Adipocyte (in vitro differentiated cells): ENCODE data around the gene VSIG10.
"Not testable (repeated sequence)": the region's sequence is repeated elsewhere in the genome, so short reads cannot be mapped to it uniquely, and the experiment has no call there.

Experiments
- DNase-seq: peaks from one replicate; pipeline ENCODE4 v3.0.0-alpha.2; 2015; ENCODE audit warnings: low read depth
- H3K27me3 ChIP-seq: replicated peaks from 2 replicates; pipeline ENCODE4 v1.7.0; 2013; ENCODE audit warnings: mild to moderate bottlenecking, low read length, moderate library complexity; ENCODE audit not compliant: control insufficient read depth, insufficient read depth
- H3K36me3 ChIP-seq: 2 replicates; pipeline ENCODE4 v1.7.0; 2013; ENCODE audit warnings: low read length, mild to moderate bottlenecking, moderate library complexity; ENCODE audit not compliant: control insufficient read depth, insufficient read depth, severe bottlenecking
- H3K4me1 ChIP-seq: 2 replicates; pipeline ENCODE4 v1.7.0; 2013; ENCODE audit warnings: mild to moderate bottlenecking, low read length, moderate library complexity; ENCODE audit not compliant: control insufficient read depth, insufficient read depth
- H3K4me3 ChIP-seq: 2 replicates; pipeline ENCODE4 v1.7.0; 2013; ENCODE audit warnings: mild to moderate bottlenecking, low read length, moderate library complexity
- H3K9ac ChIP-seq: 2 replicates; pipeline ENCODE4 v1.7.0; 2013; ENCODE audit warnings: mild to moderate bottlenecking, low read length, moderate library complexity
- H3K9me3 ChIP-seq: 2 replicates; pipeline ENCODE4 v1.7.0; 2013; ENCODE audit warnings: mild to moderate bottlenecking, low read length, moderate library complexity; ENCODE audit not compliant: control insufficient read depth

VSIG10 gene

GRCh38 chr12:118103201-118103600 lies 610 bp downstream of the VSIG10 start:
- Histone ChIP-seq H3K4me1 (peaks cover 4% of the 10 kb centered on the region), H3K27me3 (no peaks in the 10 kb centered on the region), H3K9ac (peak overlapping the region; percentile 84), H3K4me3 (peak overlapping the region; percentile 86), H3K36me3 (no peaks in the 10 kb centered on the region), H3K9me3 (no peaks in the 10 kb centered on the region)
- DNase-seq: peak; percentile 38

- Histone ChIP-seq H3K4me1 (peaks cover 4% of the 10 kb centered on the region), H3K9me3 (no peaks in the 10 kb centered on the region), H3K9ac (no peak overlapping the region), H3K27me3 (no peaks in the 10 kb centered on the region), H3K36me3 (no peaks in the 10 kb centered on the region), H3K4me3 (peak overlapping the region; percentile 86)
- no peak for DNase-seq
These were observed 1.2 kb downstream of the VSIG10 start for GRCh38 chr12:118102609-118103008.

GRCh38 chr12:118102070-118102469 lies 1.7 kb downstream of the VSIG10 start:
- peaks cover 4% of the 10 kb centered on the region for H3K4me1 ChIP-seq
- DNase-seq: no peak
- no peak overlapping the region for H3K4me3 ChIP-seq
- no peaks in the 10 kb centered on the region for H3K36me3 ChIP-seq
- H3K9ac ChIP-seq: no peak overlapping the region
- H3K9me3 ChIP-seq: no peaks in the 10 kb centered on the region
- H3K27me3 ChIP-seq: no peaks in the 10 kb centered on the region

GRCh38 chr12:118101051-118101450 lies 2.8 kb downstream of the VSIG10 start:
- Histone ChIP-seq H3K9me3 (no peaks in the 10 kb centered on the region), H3K4me3 (no peak overlapping the region), H3K36me3 (no peaks in the 10 kb centered on the region), H3K27me3 (no peaks in the 10 kb centered on the region), H3K4me1 (peaks cover 4% of the 10 kb centered on the region), H3K9ac (no peak overlapping the region)
- no peak for DNase-seq

- H3K27me3 ChIP-seq: no peaks in the 10 kb centered on the region
- DNase-seq: no peak
- H3K4me3 ChIP-seq: no peak overlapping the region
- H3K9me3 ChIP-seq: no peaks in the 10 kb centered on the region
- no peak overlapping the region for H3K9ac ChIP-seq
- peaks cover 4% of the 10 kb centered on the region for H3K4me1 ChIP-seq
- H3K36me3 ChIP-seq: no peaks in the 10 kb centered on the region
These were observed 4.7 kb downstream of the VSIG10 start for GRCh38 chr12:118098911-118099671.

GRCh38 chr12:118098401-118098800 lies 5.4 kb downstream of the VSIG10 start:
- Histone ChIP-seq H3K27me3 (no peaks in the 10 kb centered on the region), H3K4me3 (no peak overlapping the region), H3K9ac (no peak overlapping the region), H3K36me3 (no peaks in the 10 kb centered on the region), H3K9me3 (no peaks in the 10 kb centered on the region), H3K4me1 (peaks cover 4% of the 10 kb centered on the region)
- DNase-seq: no peak

- H3K4me1 ChIP-seq: no peaks in the 10 kb centered on the region
- H3K9me3 ChIP-seq: no peaks in the 10 kb centered on the region
- no peak overlapping the region for H3K4me3 ChIP-seq
- H3K27me3 ChIP-seq: no peaks in the 10 kb centered on the region
- no peaks in the 10 kb centered on the region for H3K36me3 ChIP-seq
- no peak for DNase-seq
- H3K9ac ChIP-seq: no peak overlapping the region
These were observed 9.8 kb downstream of the VSIG10 start for GRCh38 chr12:118094039-118094438.

- Histone ChIP-seq H3K4me3 (no peak overlapping the region), H3K4me1 (no peaks in the 10 kb centered on the region), H3K36me3 (no peaks in the 10 kb centered on the region), H3K9ac (no peak overlapping the region), H3K27me3 (no peaks in the 10 kb centered on the region), H3K9me3 (no peaks in the 10 kb centered on the region)
- DNase-seq: no peak
These were observed 14.0 kb downstream of the VSIG10 start for GRCh38 chr12:118089782-118090181.

- Histone ChIP-seq H3K4me1 (no peaks in the 10 kb centered on the region), H3K27me3 (no peaks in the 10 kb centered on the region), H3K9ac (no peak overlapping the region), H3K9me3 (peaks cover 6% of the 10 kb centered on the region), H3K36me3 (peaks cover 7% of the 10 kb centered on the region), H3K4me3 (no peak overlapping the region)
- DNase-seq: no peak
These were observed 21.6 kb downstream of the VSIG10 start for GRCh38 chr12:118082161-118082560.

- not testable (repeated sequence) for H3K4me1 ChIP-seq, H3K4me3 ChIP-seq, H3K9ac ChIP-seq, H3K36me3 ChIP-seq, DNase-seq, H3K9me3 ChIP-seq, H3K27me3 ChIP-seq
These were observed 22.3 kb downstream of the VSIG10 start for GRCh38 chr12:118081521-118081920.

- Histone ChIP-seq H3K9ac (no peak overlapping the region), H3K4me1 (peaks cover 9% of the 10 kb centered on the region), H3K9me3 (peaks cover 6% of the 10 kb centered on the region), H3K4me3 (no peak overlapping the region), H3K36me3 (peaks cover 7% of the 10 kb centered on the region), H3K27me3 (no peaks in the 10 kb centered on the region)
- DNase-seq: no peak
These were observed 30.0 kb downstream of the VSIG10 start for GRCh38 chr12:118073768-118074167.

GRCh38 chr12:118070650-118071049 lies 33.2 kb downstream of the VSIG10 start:
- Histone ChIP-seq H3K27me3 (no peaks in the 10 kb centered on the region), H3K4me1 (peaks cover 7% of the 10 kb centered on the region), H3K4me3 (no peak overlapping the region), H3K9ac (no peak overlapping the region), H3K36me3 (no peaks in the 10 kb centered on the region), H3K9me3 (no peaks in the 10 kb centered on the region)
- no peak for DNase-seq
